H1 (cell line): ENCODE measurements around the gene LLGL1. TPM values are rescaled to one million over a fixed set of nuclear protein-coding genes. Genes with fewer than 3 reads are reported as not detected.

Experiments used
- CHD2 ChIP-seq: IDR thresholded peaks from 2 replicates; pipeline ENCODE4 v1.6.1; 2012; ENCODE audit warnings: low read length, improper control_type of control experiment
- E2F6 ChIP-seq: IDR thresholded peaks from 2 replicates; pipeline ENCODE4 v1.6.1; 2012; ENCODE audit warnings: inconsistent platforms
- EZH2 ChIP-seq: fragments of 200-600 bp; sonication (generic); IDR thresholded peaks from 2 replicates; pipeline ENCODE4 v1.7.1; 2012; ENCODE audit warnings: low read depth, mild to moderate bottlenecking, moderate library complexity, low read length, inconsistent platforms; ENCODE audit not compliant: severe bottlenecking
- FOSL1 ChIP-seq: IDR thresholded peaks from 2 replicates; pipeline ENCODE4 v1.6.1; 2011; ENCODE audit warnings: mild to moderate bottlenecking, low read depth, low read length, moderate library complexity; ENCODE audit not compliant: insufficient read depth
- HDAC2 ChIP-seq, 2 experiments: fragments of 300-600 bp in 1 of 2; sonication (generic) in 1 of 2; IDR thresholded peaks; 2 replicates each; pipeline ENCODE4 v1.6.1; 2011 to 2012; ENCODE audit warnings: low read depth in 2 of 2, low read length in 2 of 2, mild to moderate bottlenecking in 2 of 2, moderate library complexity in 2 of 2, borderline replicate concordance in 1 of 2, inconsistent platforms in 1 of 2
- PHF8 ChIP-seq: fragments of 200-600 bp; sonication (generic); conservative IDR thresholded peaks from 2 replicates; pipeline ENCODE4 v1.7.1; 2012; ENCODE audit warnings: low read depth, mild to moderate bottlenecking, inconsistent platforms, low read length, moderate library complexity
- RXRA ChIP-seq: IDR thresholded peaks from 2 replicates; pipeline ENCODE4 v1.6.1; 2011; ENCODE audit warnings: low read depth, mild to moderate bottlenecking, low read length, moderate library complexity; ENCODE audit not compliant: insufficient read depth
- SIN3A ChIP-seq, 2 experiments: IDR thresholded peaks in 1 of 2; conservative IDR thresholded peaks in 1 of 2; 2 replicates each; pipeline ENCODE4 v1.6.1; 2011 to 2012; ENCODE audit warnings: low read length in 2 of 2, improper control_type of control experiment in 1 of 2, low read depth in 1 of 2, mild to moderate bottlenecking in 1 of 2
- TBP ChIP-seq: IDR thresholded peaks from 2 replicates; pipeline ENCODE4 v1.6.1; 2011; ENCODE audit warnings: low read depth, low read length, improper control_type of control experiment
- polyA plus RNA-seq, 7 experiments: library from polyadenylated mRNA; depleted of rRNA in 3 of 7; stranded (reverse) in 5 of 7; unstranded in 2 of 7; fragments of >200 nt in 5 of 7; fragments of 200-250 nt in 2 of 7; gene quantifications; 1 replicate in 5 of 7; 2 replicates in 1 of 7; 4 replicates in 1 of 7; pipeline versions ENCODE4 v1.2.1 to v1.2.3, GENCODE V29; 2011 to 2013; ENCODE audit warnings: missing spikeins in 2 of 7, mixed read lengths in 2 of 7
- total RNA-seq: library from RNA; stranded (reverse); fragmentation: NEBNext Ultra II Directional; extraction: Animal tissue kit (Norgen Biotek cat#: 25700); gene quantifications from 2 replicates; pipeline ENCODE4 v1.2.1, GENCODE V29; 2021

Gene LLGL1
- total and polyA plus RNA-seq, 2 of the 8 experiments (the other 6 are each of a cell fraction or from before 2014, with no cell fraction given): 71.3 to 107 TPM

GRCh38 chr17:18179804-18180203 lies 45.6 kb upstream of the LLGL1 start (continued):
- TF ChIP-seq SIN3A (conservative IDR thresholded peaks at IDR 0.05 in 1 of 2, IDR thresholded peaks at IDR 0.05 in 1 of 2; ENCODE audit: low read depth in 1 of 2, low read length in 2 of 2) (no peak), HDAC2 (IDR thresholded peaks at IDR 0.05; ENCODE audit: borderline replicate concordance in 1 of 2, low read depth in 2 of 2, low read length in 2 of 2) (no peak), FOSL1 (no peak), CHD2 (no peak), EZH2 (no peak), PHF8 (no peak), TBP (no peak), E2F6 (no peak), RXRA (no peak)
